Endothelial cell of umbilical vein (primary cell): Measurements from ENCODE around the gene MBD5. TPM values are rescaled to one million over a fixed set of nuclear protein-coding genes. Genes with fewer than 3 reads are reported as not detected.

Source experiments
- BruUV-seq: library from RNA; stranded (reverse); fragments of 400-500 nt; replicated peaks from 2 replicates; lab custom pipeline; 2021; lab: Mats Ljungman, UMichigan
- CTCF ChIA-PET: fragments of 300-600, 350-600 bp; sonication (Branson Sonifier 250); formaldehyde crosslinking; loops from one replicate; lab custom pipeline; 2021; ENCODE audit warnings: antibody characterized with exemption, inconsistent platforms; lab: Charles Lee
- POLR2A ChIA-PET: fragments of 300-600, 350-600 bp; sonication (Branson Sonifier 250); formaldehyde crosslinking; loops from one replicate; lab custom pipeline; 2021; ENCODE audit warnings: antibody characterized with exemption, inconsistent platforms; lab: Charles Lee
- DNase-seq: peaks from one replicate; pipeline ENCODE4 v3.0.0-alpha.2; 2011; ENCODE audit warnings: low read depth, low spot score
- FAIRE-seq: peaks from 2 replicates; lab custom pipeline; 2011; peaks lifted over from hg19 to GRCh38; lab: Jason Lieb, UNC
- H2AFZ ChIP-seq: 2 replicates; pipeline ENCODE4 v1.6.0; 2012; ENCODE audit warnings: low read depth, low read length, control low read depth, inconsistent platforms
- H3K27ac ChIP-seq: 2 replicates; pipeline ENCODE4 v1.5.1; 2011; ENCODE audit warnings: low read depth, mild to moderate bottlenecking, control low read depth, low read length, moderate library complexity; ENCODE audit not compliant: insufficient read depth
- H3K27me3 ChIP-seq, 2 experiments: 2 replicates each; pipeline versions ENCODE4 v1.6.0 to v1.6.1; 2011; ENCODE audit warnings: low read length in 2 of 2, mixed read lengths in 1 of 2; ENCODE audit not compliant: control insufficient read depth in 2 of 2, insufficient read depth in 2 of 2
- H3K36me3 ChIP-seq, 2 experiments: 2 replicates in 1 of 2; 3 replicates in 1 of 2; pipeline ENCODE4 v1.5.1; 2011; ENCODE audit warnings: low read length in 2 of 2, mild to moderate bottlenecking in 1 of 2, moderate library complexity in 1 of 2; ENCODE audit not compliant: control insufficient read depth in 2 of 2, insufficient read depth in 2 of 2; ENCODE audit errors: extremely low read depth in 1 of 2
- H3K4me1 ChIP-seq: 3 replicates; pipeline ENCODE4 v1.5.1; 2011; ENCODE audit warnings: mild to moderate bottlenecking, low read length; ENCODE audit not compliant: control insufficient read depth, insufficient read depth; ENCODE audit errors: extremely low read depth
- H3K4me2 ChIP-seq: 2 replicates; pipeline ENCODE4 v1.6.1; 2011; ENCODE audit warnings: low read length, control low read depth, mixed read lengths; ENCODE audit not compliant: insufficient read depth
- H3K4me3 ChIP-seq, 3 experiments: fragments of 200-600 bp in 1 of 3; sonication (generic), shearing (Covaris generic) in 1 of 3; replicated peaks in 1 of 3; 2 replicates each; pipeline ENCODE4 v1.5.1; 2011 to 2016; ENCODE audit warnings: control low read depth in 3 of 3, low read length in 3 of 3, mild to moderate bottlenecking in 2 of 3, inconsistent platforms in 1 of 3, low read depth in 1 of 3, moderate library complexity in 1 of 3; ENCODE audit not compliant: insufficient read depth in 1 of 3
- H3K79me2 ChIP-seq: 2 replicates; pipeline ENCODE4 v1.6.0; 2012; ENCODE audit warnings: low read length, inconsistent platforms; ENCODE audit not compliant: control insufficient read depth, insufficient read depth
- H3K9ac ChIP-seq: replicated peaks from 2 replicates; pipeline ENCODE3; 2011; ENCODE audit warnings: low read length, control low read depth; ENCODE audit not compliant: insufficient read depth; ENCODE audit errors: extremely low read depth
- H3K9me1 ChIP-seq: replicated peaks from 3 replicates; pipeline ENCODE4 v1.6.0; 2011; ENCODE audit warnings: mild to moderate bottlenecking, low read length; ENCODE audit not compliant: control insufficient read depth, insufficient read depth; ENCODE audit errors: extremely low read depth
- H3K9me3 ChIP-seq: replicated peaks from 2 replicates; pipeline ENCODE4 v1.5.1; 2012; ENCODE audit warnings: low read length, inconsistent platforms; ENCODE audit not compliant: control insufficient read depth, insufficient read depth
- H4K20me1 ChIP-seq: replicated peaks from 2 replicates; pipeline ENCODE3; 2011; ENCODE audit warnings: mild to moderate bottlenecking, low read length; ENCODE audit not compliant: control insufficient read depth, insufficient read depth; ENCODE audit errors: extremely low read depth
- CTCF ChIP-seq, 2 donors: IDR thresholded peaks; 1 replicate in 1 of 2; 2 replicates in 1 of 2; pipeline ENCODE4 v1.5.1; 2011; ENCODE audit warnings: low read length in 2 of 2, mild to moderate bottlenecking in 2 of 2, moderate library complexity in 2 of 2, control low read depth in 1 of 2, inconsistent platforms in 1 of 2, low read depth in 1 of 2; ENCODE audit not compliant: insufficient read depth in 1 of 2; ENCODE audit errors: extremely low read depth in 1 of 2
- EZH2 ChIP-seq: IDR thresholded peaks from 2 replicates; pipeline ENCODE4 v1.6.1; 2012; ENCODE audit warnings: borderline replicate concordance, low read depth, mild to moderate bottlenecking, moderate library complexity, low read length, inconsistent platforms; ENCODE audit not compliant: severe bottlenecking
- FOS ChIP-seq: IDR thresholded peaks from 2 replicates; pipeline ENCODE4 v1.6.1; 2011; ENCODE audit warnings: mild to moderate bottlenecking, low read length, moderate library complexity, borderline replicate concordance; ENCODE audit not compliant: insufficient read depth
- GATA2 ChIP-seq: IDR thresholded peaks from 2 replicates; pipeline ENCODE4 v1.7.0; 2011; ENCODE audit warnings: low read depth, mild to moderate bottlenecking, moderate library complexity, mixed read lengths, low read length; ENCODE audit not compliant: insufficient read length, insufficient read depth
- JUN ChIP-seq: IDR thresholded peaks from 2 replicates; pipeline ENCODE4 v1.6.1; 2011; ENCODE audit warnings: borderline replicate concordance, low read depth; ENCODE audit not compliant: insufficient read length, insufficient read depth
- MAX ChIP-seq: IDR thresholded peaks from 2 replicates; pipeline ENCODE4 v1.6.1; 2011; ENCODE audit not compliant: insufficient read depth, insufficient read length
- MYC ChIP-seq: IDR thresholded peaks from one replicate; pipeline ENCODE4 v1.6.1; 2011; ENCODE audit warnings: mild to moderate bottlenecking, low read depth, low read length
- POLR2A ChIP-seq: IDR thresholded peaks from 2 replicates; pipeline ENCODE4 v1.6.1; 2012; ENCODE audit warnings: low read depth, mild to moderate bottlenecking, control low read depth, low read length
- POLR2AphosphoS5 ChIP-seq: IDR thresholded peaks from 2 replicates; pipeline ENCODE4 v1.6.1; 2012; ENCODE audit warnings: low read depth, mild to moderate bottlenecking, control low read depth, low read length, moderate library complexity; ENCODE audit not compliant: insufficient read depth
- dilution Hi-C: fragments of 300-500 bp; cut with MboI; formaldehyde crosslinking; loops from one replicate; pipeline ENCODE4 v1.15.0; 2019; ENCODE audit warnings: low sequenced_read_pairs; ENCODE audit not compliant: extremely low pct_ligation_motif_present
- intact Hi-C: fragments of 100-400 bp; cut with micrococcal nuclease; formaldehyde crosslinking; loops from one replicate; pipeline ENCODE4 v1.10.0; 2022
- polyA plus RNA-seq, 4 experiments: library from polyadenylated mRNA; depleted of rRNA in 3 of 4; stranded (reverse) in 3 of 4; unstranded in 1 of 4; fragments of >200 nt; gene quantifications; 2 replicates each; pipeline versions ENCODE4 v1.2.1 to v1.2.3, GENCODE V29; 2011 to 2012; ENCODE audit warnings: missing spikeins in 1 of 4
- total RNA-seq: library from RNA; stranded (reverse); gene quantifications from 2 replicates; pipeline ENCODE4 v1.2.3, GENCODE V29; 2021

Gene MBD5
- total and polyA plus RNA-seq, 2 donors (not counting 3 experiments of a cell fraction or from before 2014, with no cell fraction given), result 11.3 to 37.0 TPM

- intact Hi-C loops, result no loop called here
- FAIRE-seq, result no peak
- POLR2A ChIA-PET, result no interaction called here
Measured at GRCh38 chr2:148124271-148124670, 103.4 kb downstream of the MBD5 start.

More at GRCh38 chr2:148124271-148124670, 103.4 kb downstream of the MBD5 start:
- CTCF ChIA-PET, result no interaction called here
- no peak overlapping the region for H3K9ac ChIP-seq
- no peak overlapping the region for H3K4me2 ChIP-seq
- no TSS peak for BruUV-seq
- H3K36me3 ChIP-seq, result no peaks in the 10 kb centered on the region
- no peaks in the 10 kb centered on the region for H3K9me1 ChIP-seq
- no peaks in the 10 kb centered on the region for H3K9me3 ChIP-seq
- no peaks in the 10 kb centered on the region for H3K79me2 ChIP-seq
- no peak overlapping the region for H3K27ac ChIP-seq
- dilution Hi-C loops, result no loop called here
- no peaks in the 10 kb centered on the region for H3K4me1 ChIP-seq
- H2AFZ ChIP-seq, result no peak overlapping the region
- no peak for DNase-seq
- no peaks in the 10 kb centered on the region for H4K20me1 ChIP-seq
- no peak overlapping the region for H3K4me3 ChIP-seq
- TF ChIP-seq POLR2A, result no peak
- TF ChIP-seq POLR2AphosphoS5, result no peak
- no peak for TF ChIP-seq MAX
- no peak for TF ChIP-seq CTCF (IDR thresholded peaks at IDR 0.05; ENCODE audit: extremely low read depth in 1 of 2, insufficient read depth in 1 of 2, low read depth in 1 of 2, low read length in 2 of 2)
- no peak for TF ChIP-seq EZH2
- TF ChIP-seq JUN, result no peak
- no peak for TF ChIP-seq MYC
- TF ChIP-seq FOS, result no peak
- TF ChIP-seq GATA2, result no peak
- no peaks in the 10 kb centered on the region for H3K27me3 ChIP-seq
